ENCODE results near the gene TP53INP2. TPM values are rescaled to one million over a fixed set of nuclear protein-coding genes. Genes with fewer than 3 reads are reported as not detected.

TP53INP2 gene
- total RNA-seq, 1 donor from 2014 or later = 132 TPM

DNA sequence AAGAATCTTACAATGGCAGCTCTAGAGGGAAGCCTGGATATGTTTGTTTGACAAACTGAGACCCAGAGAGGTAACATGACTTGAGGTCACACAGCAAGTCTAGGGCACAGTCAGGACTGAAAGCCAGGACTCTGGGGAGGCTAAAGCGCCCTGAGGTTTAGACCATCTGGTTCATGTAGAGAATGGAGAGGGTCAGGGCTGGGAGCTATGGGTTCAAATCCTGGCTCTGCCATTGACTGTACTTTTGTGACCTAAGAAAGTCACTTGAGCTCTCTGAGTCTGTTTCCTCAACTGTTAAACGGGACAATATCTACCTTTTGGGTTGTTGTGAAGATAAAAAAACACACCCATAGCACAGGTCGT lies 1.1 kb upstream of the TP53INP2 start:
- TF ChIP-seq, protein P1, sequence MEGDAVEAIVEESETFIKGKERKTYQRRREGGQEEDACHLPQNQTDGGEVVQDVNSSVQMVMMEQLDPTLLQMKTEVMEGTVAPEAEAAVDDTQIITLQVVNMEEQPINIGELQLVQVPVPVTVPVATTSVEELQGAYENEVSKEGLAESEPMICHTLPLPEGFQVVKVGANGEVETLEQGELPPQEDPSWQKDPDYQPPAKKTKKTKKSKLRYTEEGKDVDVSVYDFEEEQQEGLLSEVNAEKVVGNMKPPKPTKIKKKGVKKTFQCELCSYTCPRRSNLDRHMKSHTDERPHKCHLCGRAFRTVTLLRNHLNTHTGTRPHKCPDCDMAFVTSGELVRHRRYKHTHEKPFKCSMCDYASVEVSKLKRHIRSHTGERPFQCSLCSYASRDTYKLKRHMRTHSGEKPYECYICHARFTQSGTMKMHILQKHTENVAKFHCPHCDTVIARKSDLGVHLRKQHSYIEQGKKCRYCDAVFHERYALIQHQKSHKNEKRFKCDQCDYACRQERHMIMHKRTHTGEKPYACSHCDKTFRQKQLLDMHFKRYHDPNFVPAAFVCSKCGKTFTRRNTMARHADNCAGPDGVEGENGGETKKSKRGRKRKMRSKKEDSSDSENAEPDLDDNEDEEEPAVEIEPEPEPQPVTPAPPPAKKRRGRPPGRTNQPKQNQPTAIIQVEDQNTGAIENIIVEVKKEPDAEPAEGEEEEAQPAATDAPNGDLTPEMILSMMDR (IDR thresholded peaks at IDR 0.05; ENCODE audit: borderline replicate concordance) = no peak
- no peak for DNase-seq
- peak overlapping the region; percentile 79 for H3K4me3 ChIP-seq
- peaks cover 43% of the 10 kb centered on the region for H3K4me1 ChIP-seq
- intact Hi-C loops (cut with micrococcal nuclease) = no loop called here
- no peaks in the 10 kb centered on the region for H3K9me3 ChIP-seq (replicated peaks)
- no peak overlapping the region for H3K27ac ChIP-seq (replicated peaks)
- H3K36me3 ChIP-seq = no peaks in the 10 kb centered on the region
- no peaks in the 10 kb centered on the region for H3K27me3 ChIP-seq (ENCODE audit: low read depth)

DNA sequence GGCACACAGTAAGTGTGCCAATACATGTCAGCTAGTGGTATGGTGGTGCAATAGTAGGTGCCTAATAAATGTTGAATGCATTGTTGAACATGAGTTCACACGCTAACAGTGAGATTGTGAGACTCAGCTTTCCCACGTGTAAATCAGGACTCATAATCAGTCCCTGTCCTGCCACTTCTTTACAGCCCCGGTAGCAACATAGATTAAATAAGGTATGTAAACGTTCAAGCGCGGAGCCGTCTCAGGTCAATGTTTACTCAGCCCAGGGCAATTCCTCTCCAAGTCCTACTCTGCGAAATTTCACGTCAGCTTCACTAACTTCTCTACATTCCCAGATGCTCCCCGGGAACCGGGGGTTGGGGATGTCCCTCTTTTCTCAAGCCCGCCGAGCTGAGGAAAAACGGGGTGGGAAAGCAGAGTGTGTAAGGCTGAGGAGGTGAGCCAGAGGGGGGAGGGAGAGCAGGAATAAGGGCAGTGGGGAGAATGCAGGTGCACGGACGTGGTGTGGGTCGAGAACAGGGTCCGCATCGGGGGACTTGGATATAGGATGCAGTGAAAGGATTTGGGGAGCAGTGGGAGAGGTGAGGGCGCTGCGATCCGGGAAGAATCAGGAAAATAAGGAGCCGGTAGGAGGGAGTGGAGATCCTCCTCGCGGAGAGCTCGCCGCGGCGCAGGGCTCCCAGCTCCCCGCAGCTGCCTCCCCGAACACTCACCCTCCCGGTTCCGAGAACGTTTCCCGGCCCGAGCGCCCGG lies 544 bp upstream of the TP53INP2 start:
- H3K27ac ChIP-seq (replicated peaks) = peak overlapping the region; percentile 99
- no peak for DNase-seq
- peaks cover 48% of the 10 kb centered on the region for H3K4me1 ChIP-seq
- peak overlapping the region; percentile 79 for H3K4me3 ChIP-seq
- no peaks in the 10 kb centered on the region for H3K36me3 ChIP-seq
- TF ChIP-seq, protein P1 (IDR thresholded peaks at IDR 0.05; ENCODE audit: borderline replicate concordance) = peak; percentile 22
- intact Hi-C loops (cut with micrococcal nuclease) = no loop called here
- no peaks in the 10 kb centered on the region for H3K9me3 ChIP-seq (replicated peaks)
- no peaks in the 10 kb centered on the region for H3K27me3 ChIP-seq (ENCODE audit: low read depth)

DNA sequence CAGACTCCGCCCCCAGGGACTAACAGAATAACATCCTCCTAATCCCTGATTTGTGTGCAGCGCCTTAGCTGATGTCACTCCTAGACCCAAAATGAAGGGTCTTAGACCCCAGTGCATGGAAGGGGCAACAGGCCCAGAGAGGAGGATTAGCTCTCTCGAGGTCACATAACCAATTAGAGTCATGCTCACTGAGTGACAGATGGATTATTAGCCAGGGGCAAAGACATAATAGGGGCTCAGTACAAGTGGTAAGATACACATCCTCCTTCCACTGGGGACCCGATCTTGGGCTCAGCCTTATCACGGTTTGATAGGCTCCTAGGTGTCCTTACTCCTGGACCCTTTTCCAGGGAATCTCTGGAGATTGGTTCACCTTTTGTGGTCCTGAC lies 858 bp downstream of the TP53INP2 start:
- intact Hi-C loops (cut with micrococcal nuclease) = no loop called here
- TF ChIP-seq, protein P1 (IDR thresholded peaks at IDR 0.05; ENCODE audit: borderline replicate concordance) = no peak
- Histone ChIP-seq H3K4me1 (peaks cover 61% of the 10 kb centered on the region), H3K4me3 (peak overlapping the region; percentile 79), H3K9me3 (replicated peaks) (no peaks in the 10 kb centered on the region), H3K27ac (replicated peaks) (peak overlapping the region; percentile 99), H3K36me3 (no peaks in the 10 kb centered on the region), H3K27me3 (ENCODE audit: low read depth) (no peaks in the 10 kb centered on the region)
- no peak for DNase-seq

- H3K27ac ChIP-seq (replicated peaks) = peak overlapping the region; percentile 99
- intact Hi-C loops (cut with micrococcal nuclease) = no loop called here
Measured at GRCh38 chr20:34705397-34706301, 1.5 kb downstream of the TP53INP2 start.

GRCh38 chr20:34706302-34706875 lies 2.2 kb downstream of the TP53INP2 start:
- Histone ChIP-seq H3K27me3 (ENCODE audit: low read depth) (no peaks in the 10 kb centered on the region), H3K4me3 (peak overlapping the region; percentile 79), H3K27ac (replicated peaks) (peak overlapping the region; percentile 99), H3K9me3 (replicated peaks) (no peaks in the 10 kb centered on the region), H3K4me1 (peaks cover 75% of the 10 kb centered on the region), H3K36me3 (peaks cover 10% of the 10 kb centered on the region)
- DNase-seq = no peak
- intact Hi-C loops (cut with micrococcal nuclease) = no loop called here
- TF ChIP-seq, protein P1 (IDR thresholded peaks at IDR 0.05; ENCODE audit: borderline replicate concordance) = no peak

More at GRCh38 chr20:34705397-34706301, 1.5 kb downstream of the TP53INP2 start:
- peaks cover 2% of the 10 kb centered on the region for H3K36me3 ChIP-seq
- no peaks in the 10 kb centered on the region for H3K27me3 ChIP-seq (ENCODE audit: low read depth)
- TF ChIP-seq, protein P1 (IDR thresholded peaks at IDR 0.05; ENCODE audit: borderline replicate concordance) = peak; percentile 32
- peaks cover 68% of the 10 kb centered on the region for H3K4me1 ChIP-seq
- peak; percentile 41 for DNase-seq
- H3K9me3 ChIP-seq (replicated peaks) = no peaks in the 10 kb centered on the region
- H3K4me3 ChIP-seq = peak overlapping the region; percentile 79
